Measurements from ENCODE around the gene CUEDC1. TPM values are rescaled to one million over a fixed set of nuclear protein-coding genes. Genes with fewer than 3 reads are reported as not detected.

CUEDC1 gene
- total RNA-seq, 1 donor from 2014 or later: 38.4 TPM

GRCh38 chr17:57984936-57985674 is 29.9 kb upstream of the CUEDC1 start:
- TF ChIP-seq CTCF (IDR thresholded peaks at IDR 0.05): no peak
- no peak for DNase-seq (ENCODE audit: extremely low spot score, unreplicated experiment)
- H3K27me3 Mint-ChIP-seq (ENCODE audit: unreplicated experiment): no peaks in the 10 kb centered on the region
- H3K4me1 Mint-ChIP-seq (ENCODE audit: unreplicated experiment): peaks cover 61% of the 10 kb centered on the region
- H3K9me3 Mint-ChIP-seq (ENCODE audit: unreplicated experiment): no peaks in the 10 kb centered on the region
- H3K4me3 Mint-ChIP-seq (ENCODE audit: unreplicated experiment): peak overlapping the region; percentile 70
- H3K36me3 Mint-ChIP-seq (ENCODE audit: unreplicated experiment): peaks cover 26% of the 10 kb centered on the region
- peak overlapping the region; percentile 84 for H3K27ac Mint-ChIP-seq (ENCODE audit: unreplicated experiment)

- Mint-ChIP-seq H3K4me3 (ENCODE audit: unreplicated experiment) (peak overlapping the region; percentile 70), H3K4me1 (ENCODE audit: unreplicated experiment) (peaks cover 54% of the 10 kb centered on the region), H3K27ac (ENCODE audit: unreplicated experiment) (peak overlapping the region; percentile 84), H3K36me3 (ENCODE audit: unreplicated experiment) (peaks cover 28% of the 10 kb centered on the region), H3K27me3 (ENCODE audit: unreplicated experiment) (no peaks in the 10 kb centered on the region), H3K9me3 (ENCODE audit: unreplicated experiment) (no peaks in the 10 kb centered on the region)
- DNase-seq (ENCODE audit: extremely low spot score, unreplicated experiment): no peak
- TF ChIP-seq CTCF (IDR thresholded peaks at IDR 0.05): no peak
Measured at GRCh38 chr17:57984261-57984890, 29.2 kb upstream of the CUEDC1 start.

- Mint-ChIP-seq H3K4me1 (ENCODE audit: unreplicated experiment) (peaks cover 44% of the 10 kb centered on the region), H3K4me3 (ENCODE audit: unreplicated experiment) (no peak overlapping the region), H3K27ac (ENCODE audit: unreplicated experiment) (peak overlapping the region; percentile 28), H3K36me3 (ENCODE audit: unreplicated experiment) (peaks cover 36% of the 10 kb centered on the region), H3K27me3 (ENCODE audit: unreplicated experiment) (no peaks in the 10 kb centered on the region), H3K9me3 (ENCODE audit: unreplicated experiment) (no peaks in the 10 kb centered on the region)
- no peak for DNase-seq (ENCODE audit: extremely low spot score, unreplicated experiment)
- no peak for TF ChIP-seq CTCF (IDR thresholded peaks at IDR 0.05)
Measured at GRCh38 chr17:57983446-57983845, 28.2 kb upstream of the CUEDC1 start.

GRCh38 chr17:57982452-57983170 is 27.4 kb upstream of the CUEDC1 start:
- DNase-seq (ENCODE audit: extremely low spot score, unreplicated experiment): no peak
- Mint-ChIP-seq H3K36me3 (ENCODE audit: unreplicated experiment) (peaks cover 42% of the 10 kb centered on the region), H3K9me3 (ENCODE audit: unreplicated experiment) (no peaks in the 10 kb centered on the region), H3K4me1 (ENCODE audit: unreplicated experiment) (peaks cover 43% of the 10 kb centered on the region), H3K27ac (ENCODE audit: unreplicated experiment) (no peak overlapping the region), H3K4me3 (ENCODE audit: unreplicated experiment) (no peak overlapping the region), H3K27me3 (ENCODE audit: unreplicated experiment) (no peaks in the 10 kb centered on the region)
- no peak for TF ChIP-seq CTCF (IDR thresholded peaks at IDR 0.05)

GRCh38 chr17:57980522-57980921 is 25.3 kb upstream of the CUEDC1 start:
- Mint-ChIP-seq H3K4me3 (ENCODE audit: unreplicated experiment) (no peak overlapping the region), H3K9me3 (ENCODE audit: unreplicated experiment) (no peaks in the 10 kb centered on the region), H3K27me3 (ENCODE audit: unreplicated experiment) (no peaks in the 10 kb centered on the region), H3K27ac (ENCODE audit: unreplicated experiment) (no peak overlapping the region), H3K36me3 (ENCODE audit: unreplicated experiment) (peaks cover 55% of the 10 kb centered on the region), H3K4me1 (ENCODE audit: unreplicated experiment) (peaks cover 31% of the 10 kb centered on the region)
- no peak for TF ChIP-seq CTCF (IDR thresholded peaks at IDR 0.05)
- no peak for DNase-seq (ENCODE audit: extremely low spot score, unreplicated experiment)
